ENCODE measurements around the gene APOD.

GRCh38 chr3:195542698-195543499 lies 40.8 kb downstream of the APOD start, which contains the start of gene PPP1R2:
- TF ChIP-seq EP300 (IDR thresholded peaks at IDR 0.05), result no peak
- peak; percentile 69 to 94 for TF ChIP-seq POLR2A (IDR thresholded peaks at IDR 0.05)
- peak; percentile 68 to 92 (median 76) for TF ChIP-seq POLR2AphosphoS5 (IDR thresholded peaks at IDR 0.05)
- no peak for TF ChIP-seq CTCF (IDR thresholded peaks at IDR 0.05)

Measured in suprapubic skin (tissue), 4 donors.